Subcutaneous adipose tissue (tissue), 4 donors: ENCODE data around the gene A1BG. TPM values are rescaled to one million over a fixed set of nuclear protein-coding genes. Genes with fewer than 3 reads are reported as not detected.

Experiments
- CTCF ChIP-seq: fragments of 450-650 bp; IDR thresholded peaks from one replicate; pipeline ENCODE4 v1.5.1; 2016; ENCODE audit warnings: low read depth, mild to moderate bottlenecking, control low read depth, antibody characterized with exemption, moderate library complexity
- total RNA-seq, 4 donors: library from RNA; depleted of rRNA; stranded (reverse); fragments of >200 nt; gene quantifications; one replicate each; pipeline ENCODE4 v1.1.0, GENCODE V29; 2016

The A1BG gene
- total RNA-seq, 4 donors from 2014 or later, result 6.8 to 60.5 (median 11.8) TPM

- no peak for TF ChIP-seq CTCF
These were observed 19.2 kb upstream of the A1BG start for GRCh38 chr19:58372311-58373133.

DNA sequence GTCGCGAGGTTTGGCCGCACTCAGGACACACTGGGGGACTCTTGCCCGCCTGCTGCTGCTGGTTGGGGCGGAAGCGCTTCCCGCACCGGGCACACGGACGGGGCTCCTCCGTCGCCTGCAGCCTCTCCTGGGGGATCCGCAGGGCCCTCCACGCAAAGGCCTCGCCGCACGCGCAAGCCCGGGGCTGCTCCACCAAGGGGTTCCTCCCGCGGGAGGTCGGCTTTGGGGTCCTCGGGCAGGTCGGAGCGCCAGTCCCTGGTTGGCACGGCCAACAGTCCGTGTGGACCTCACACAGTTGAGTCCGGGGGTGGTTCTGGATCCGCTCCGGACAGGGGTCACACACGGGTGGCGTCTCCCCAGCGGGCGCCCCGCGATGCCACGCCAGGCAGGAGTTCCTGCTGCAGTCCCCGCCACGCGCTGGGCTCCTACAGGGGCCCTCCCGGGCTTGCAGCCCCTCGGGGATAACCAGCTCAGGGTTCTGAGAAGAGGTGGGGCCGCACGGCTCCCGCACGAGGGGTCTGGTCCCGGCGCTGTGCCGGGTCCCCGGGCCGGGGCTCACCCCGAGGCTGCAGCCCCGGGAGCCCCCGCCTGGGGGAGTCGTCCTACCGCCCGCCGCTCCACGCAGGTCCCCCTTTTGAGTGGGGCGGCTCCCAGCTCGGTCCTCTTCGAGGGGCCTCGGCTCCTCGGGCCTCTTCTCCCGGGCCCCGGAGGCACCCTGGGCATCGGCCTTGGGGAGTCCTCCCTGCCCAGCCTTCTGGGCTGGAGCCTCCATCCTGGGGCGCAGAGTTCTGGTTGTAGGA is 15.5 kb upstream of the A1BG start:
- TF ChIP-seq CTCF, result no peak

- no peak for TF ChIP-seq CTCF
These were observed 14.6 kb upstream of the A1BG start for GRCh38 chr19:58367698-58368454.

- TF ChIP-seq CTCF, result no peak
These were observed 13.5 kb upstream of the A1BG start for GRCh38 chr19:58366585-58367430.

- TF ChIP-seq CTCF, result no peak
These were observed 10.9 kb upstream of the A1BG start for GRCh38 chr19:58364146-58364545.

DNA sequence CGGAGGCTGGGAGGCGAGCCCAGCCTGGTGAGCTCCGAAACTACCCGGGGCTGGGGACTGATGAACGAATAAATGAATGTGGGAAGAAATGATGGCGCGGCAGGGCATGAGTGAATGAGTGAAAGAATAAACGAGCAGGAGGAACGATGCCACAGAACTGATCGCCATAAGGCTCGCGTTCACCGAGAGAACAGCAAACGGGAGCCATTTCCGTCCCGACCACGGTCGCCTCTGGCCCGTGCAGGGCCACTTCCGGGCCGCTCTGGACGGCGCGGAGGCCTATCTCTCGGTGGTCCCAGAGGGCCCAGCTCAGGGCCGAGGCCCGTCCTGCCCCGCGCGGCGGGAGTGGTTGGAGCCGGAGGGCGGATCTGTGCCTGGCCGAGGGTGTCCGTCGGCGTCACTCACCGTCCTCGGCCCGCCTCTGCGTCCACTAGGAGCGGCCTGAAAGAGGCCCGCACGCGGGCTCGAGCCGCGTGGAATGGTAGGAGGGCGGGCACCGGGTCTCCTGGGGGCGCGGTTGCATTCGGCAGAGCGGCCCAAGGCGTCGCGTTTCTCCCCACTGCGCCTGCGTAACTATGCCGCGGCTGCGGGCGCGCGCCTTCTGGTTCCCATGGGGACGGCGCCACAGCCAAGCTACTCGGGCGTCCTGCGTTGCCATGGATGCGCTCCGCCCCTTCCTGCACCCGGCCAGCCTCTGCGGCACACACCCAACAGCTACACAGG is 9.1 kb upstream of the A1BG start, which contains the start of gene ZNF497:
ZNF497 (minus strand) TSS at position 480 of the 723 bp plus-strand sequence. CDS start 5,116 bp downstream, outside the sequence.
- TF ChIP-seq CTCF, result no peak
